Sigmoid colon (tissue), 7 donors: Measurements from ENCODE around the gene STRIP2. TPM values are rescaled to one million over a fixed set of nuclear protein-coding genes. Genes with fewer than 3 reads are reported as not detected.

Source experiments
- DNase-seq: peaks from one replicate; pipeline ENCODE4 v3.0.0-alpha.2; 2019
- H3K27ac ChIP-seq, 4 donors: fragments of 200-600 bp; sonication (generic); one replicate each; pipeline ENCODE4 v1.5.1; 2016 to 2019; ENCODE audit warnings: mild to moderate bottlenecking in 1 of 4
- H3K27me3 ChIP-seq, 3 donors: fragments of 200-600 bp; sonication (generic); one replicate each; pipeline ENCODE4 v1.5.1; 2019; ENCODE audit warnings: mild to moderate bottlenecking in 1 of 3
- H3K36me3 ChIP-seq, 4 donors: fragments of 200-600 bp; sonication (generic); one replicate each; pipeline ENCODE4 v1.5.1; 2016 to 2019
- H3K4me1 ChIP-seq, 4 donors: fragments of 200-600 bp; sonication (generic); one replicate each; pipeline ENCODE4 v1.5.1; 2017 to 2019
- H3K4me3 ChIP-seq, 4 donors: fragments of 200-600 bp; sonication (generic); one replicate each; pipeline ENCODE4 v1.5.1; 2017 to 2019; ENCODE audit warnings: mild to moderate bottlenecking in 2 of 4, moderate library complexity in 1 of 4
- H3K9me3 ChIP-seq, 4 donors: fragments of 200-600 bp in 3 of 4; sonication (generic) in 3 of 4; one replicate each; pipeline versions ENCODE4 v1.5.1 to v1.6.1; 2013 to 2019
- EP300 ChIP-seq, 4 donors: sonication (generic); formaldehyde crosslinking; IDR thresholded peaks; one replicate each; pipeline ENCODE4 v1.6.1; 2017; ENCODE audit warnings: antibody characterized with exemption in 4 of 4
- POLR2A ChIP-seq, 2 donors: fragments of 450-650 bp; IDR thresholded peaks; one replicate each; pipeline ENCODE4 v1.6.1; 2016; ENCODE audit warnings: antibody characterized with exemption in 2 of 2, mild to moderate bottlenecking in 2 of 2, moderate library complexity in 2 of 2
- POLR2AphosphoS5 ChIP-seq, 4 donors: sonication (generic); formaldehyde crosslinking; IDR thresholded peaks; one replicate each; pipeline ENCODE4 v1.6.1; 2017; ENCODE audit warnings: antibody characterized with exemption in 4 of 4
- WGBS, 2 donors: extraction: QIAGEN DNeasy Blood & Tissue Kit; methylation state at CpG; one replicate each; pipeline ENCODE4 v1.1.7; 2013; 5-methylcytosine and 5-hydroxymethylcytosine counted together
- intact Hi-C: fragments of 100-400 bp; cut with DNase I; formaldehyde crosslinking; loops from one replicate; pipeline ENCODE4 v1.15.1; 2023
- polyA plus RNA-seq, 3 donors: library from polyadenylated mRNA; stranded (reverse); fragments of 200-250 nt; gene quantifications; one replicate each; pipeline ENCODE4 v1.2.3, GENCODE V29; 2013
- total RNA-seq, 4 donors: library from RNA; depleted of rRNA; stranded (reverse); fragments of >200 nt; gene quantifications; one replicate each; pipeline ENCODE4 v1.1.0, GENCODE V29; 2016
- TF ChIP-seq, protein P1 (sequence below), 4 experiments: fragments of 450-650 bp in 3 of 4; fragments of 200-600 bp in 1 of 4; IDR thresholded peaks; one replicate each; pipeline ENCODE4 v1.5.1; 2016 to 2019; ENCODE audit warnings: antibody characterized with exemption in 4 of 4, mild to moderate bottlenecking in 3 of 4, moderate library complexity in 2 of 4
- donor health status: healthy with polysubstance abuse.
- donor health status: Bipolar disorder and iron deficiency.
- donor health status: healthy.

STRIP2 gene
- total and polyA plus RNA-seq, 7 donors, result 0.49 to 4.4 (median 1.0) TPM; not detected in 1

DNA sequence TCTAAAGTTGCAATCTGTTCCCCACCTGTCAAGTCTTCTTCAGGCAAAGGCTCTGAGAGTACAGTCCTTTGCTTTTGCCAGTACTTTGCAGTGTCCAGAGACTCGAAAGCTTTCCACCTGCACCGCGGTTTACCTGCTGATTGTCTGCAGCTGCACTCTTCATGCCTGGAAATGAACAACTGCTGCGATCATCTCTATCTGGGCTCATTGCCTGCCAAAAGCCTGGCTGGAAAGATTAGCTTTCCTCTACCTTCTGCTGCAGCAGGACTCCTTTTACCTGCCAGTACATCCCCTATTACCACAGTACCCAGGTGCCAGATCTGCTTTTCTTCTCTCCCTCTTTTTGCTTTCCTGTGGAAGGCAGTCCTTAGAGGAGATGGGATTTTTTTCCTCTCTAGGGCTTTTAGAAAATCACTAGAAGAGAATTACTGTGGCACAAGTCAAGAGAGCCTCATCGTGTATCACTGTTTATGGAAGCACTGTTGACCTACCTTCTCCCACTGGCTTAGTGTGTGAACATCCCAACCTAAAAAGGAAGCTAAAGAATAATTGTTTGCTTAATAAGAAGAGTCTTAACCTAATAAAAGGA is 2.2 kb downstream of the STRIP2 start:
- Histone ChIP-seq H3K9me3 (no peaks in the 10 kb centered on the region), H3K27me3 (peaks cover 8 to 33% (median 19%) of the 10 kb centered on the region in 3 donors), H3K4me1 (peaks cover 0 to 22% (median 16%) of the 10 kb centered on the region in 4 donors), H3K36me3 (no peaks in the 10 kb centered on the region), H3K4me3 (no peak overlapping the region), H3K27ac (no peak overlapping the region)
- intact Hi-C loops, result no loop called here
- 90 to 94% methylated on average over 5 of the region's 5 CpGs for WGBS, 2 donors
- no peak for DNase-seq
- TF ChIP-seq POLR2A (IDR thresholded peaks at IDR 0.05) (no peak), POLR2AphosphoS5 (IDR thresholded peaks at IDR 0.05) (no peak), EP300 (IDR thresholded peaks at IDR 0.05) (no peak)
- TF ChIP-seq, protein P1, sequence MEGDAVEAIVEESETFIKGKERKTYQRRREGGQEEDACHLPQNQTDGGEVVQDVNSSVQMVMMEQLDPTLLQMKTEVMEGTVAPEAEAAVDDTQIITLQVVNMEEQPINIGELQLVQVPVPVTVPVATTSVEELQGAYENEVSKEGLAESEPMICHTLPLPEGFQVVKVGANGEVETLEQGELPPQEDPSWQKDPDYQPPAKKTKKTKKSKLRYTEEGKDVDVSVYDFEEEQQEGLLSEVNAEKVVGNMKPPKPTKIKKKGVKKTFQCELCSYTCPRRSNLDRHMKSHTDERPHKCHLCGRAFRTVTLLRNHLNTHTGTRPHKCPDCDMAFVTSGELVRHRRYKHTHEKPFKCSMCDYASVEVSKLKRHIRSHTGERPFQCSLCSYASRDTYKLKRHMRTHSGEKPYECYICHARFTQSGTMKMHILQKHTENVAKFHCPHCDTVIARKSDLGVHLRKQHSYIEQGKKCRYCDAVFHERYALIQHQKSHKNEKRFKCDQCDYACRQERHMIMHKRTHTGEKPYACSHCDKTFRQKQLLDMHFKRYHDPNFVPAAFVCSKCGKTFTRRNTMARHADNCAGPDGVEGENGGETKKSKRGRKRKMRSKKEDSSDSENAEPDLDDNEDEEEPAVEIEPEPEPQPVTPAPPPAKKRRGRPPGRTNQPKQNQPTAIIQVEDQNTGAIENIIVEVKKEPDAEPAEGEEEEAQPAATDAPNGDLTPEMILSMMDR (IDR thresholded peaks at IDR 0.05), result no peak

GRCh38 chr7:129437190-129437589 is 3.0 kb downstream of the STRIP2 start:
- no peak overlapping the region for H3K4me3 ChIP-seq
- no peaks in the 10 kb centered on the region for H3K36me3 ChIP-seq
- H3K9me3 ChIP-seq, result no peaks in the 10 kb centered on the region
- DNase-seq, result no peak
- H3K4me1 ChIP-seq, result peaks cover 0 to 22% (median 16%) of the 10 kb centered on the region in 4 donors
- H3K27ac ChIP-seq, result no peak overlapping the region
- 92 to 96% methylated on average over 5 of the region's 5 CpGs for WGBS, 2 donors
- peaks cover 8 to 27% (median 17%) of the 10 kb centered on the region in 3 donors for H3K27me3 ChIP-seq
- intact Hi-C loops, result no loop called here
- no peak for TF ChIP-seq POLR2AphosphoS5 (IDR thresholded peaks at IDR 0.05)
- TF ChIP-seq POLR2A (IDR thresholded peaks at IDR 0.05), result no peak
- no peak for TF ChIP-seq EP300 (IDR thresholded peaks at IDR 0.05)
- TF ChIP-seq, protein P1 (IDR thresholded peaks at IDR 0.05), result no peak

- WGBS, 2 donors, result 94% methylated on average over 6 of the region's 6 CpGs
- H3K27me3 ChIP-seq, result peaks cover 0 to 16% (median 11%) of the 10 kb centered on the region in 3 donors
- no peak overlapping the region for H3K4me3 ChIP-seq
- H3K9me3 ChIP-seq, result no peaks in the 10 kb centered on the region
- intact Hi-C loops, result no loop called here
- H3K4me1 ChIP-seq, result peaks cover 0 to 19% (median 15%) of the 10 kb centered on the region in 4 donors
- H3K36me3 ChIP-seq, result no peaks in the 10 kb centered on the region
- no peak overlapping the region for H3K27ac ChIP-seq
- DNase-seq, result no peak
- no peak for TF ChIP-seq POLR2AphosphoS5 (IDR thresholded peaks at IDR 0.05)
- no peak for TF ChIP-seq POLR2A (IDR thresholded peaks at IDR 0.05)
- no peak for TF ChIP-seq EP300 (IDR thresholded peaks at IDR 0.05)
- TF ChIP-seq, protein P1 (IDR thresholded peaks at IDR 0.05), result no peak
These were observed 4.1 kb downstream of the STRIP2 start for GRCh38 chr7:129438281-129438838.

DNA sequence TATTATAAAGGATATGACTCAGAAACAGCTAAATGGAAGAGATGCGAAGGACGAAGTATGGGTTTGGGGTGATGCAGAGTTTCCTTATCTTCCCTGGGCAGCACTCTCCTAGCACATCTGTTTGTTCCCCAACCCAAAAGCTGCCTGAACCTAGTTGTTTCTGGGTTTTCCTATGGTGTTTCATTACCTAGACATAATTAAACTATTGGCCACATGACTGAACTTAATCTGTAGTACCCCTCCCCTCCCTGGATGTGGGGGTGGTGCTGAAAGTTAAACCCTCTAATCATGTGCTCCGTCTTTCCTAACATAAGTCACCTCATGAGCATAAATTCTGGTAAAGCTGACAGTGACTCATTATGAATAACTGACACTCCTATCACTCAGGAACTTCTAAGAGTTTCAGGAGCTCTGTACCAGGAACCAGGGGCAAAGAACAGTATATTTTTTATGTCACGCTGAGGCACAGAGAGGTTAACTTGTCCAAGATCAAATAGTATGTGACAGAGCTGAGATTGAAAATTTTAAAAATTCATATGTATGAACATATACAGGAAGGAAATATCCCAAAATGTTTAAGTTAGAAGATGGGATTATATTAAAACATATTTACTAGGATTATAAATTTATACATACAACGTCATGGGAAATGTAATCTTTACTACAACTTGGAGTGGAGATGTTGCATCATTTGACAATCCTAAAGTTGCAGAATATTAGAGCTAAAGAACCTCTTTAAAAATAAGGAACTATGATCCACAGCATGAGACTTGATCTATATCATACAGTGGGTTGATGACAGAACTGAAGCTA is 4.8 kb downstream of the STRIP2 start:
- Histone ChIP-seq H3K36me3 (no peaks in the 10 kb centered on the region), H3K27me3 (peaks cover 0 to 16% (median 11%) of the 10 kb centered on the region in 3 donors), H3K9me3 (no peaks in the 10 kb centered on the region), H3K4me3 (no peak overlapping the region), H3K4me1 (peaks cover 0 to 20% (median 14%) of the 10 kb centered on the region in 4 donors), H3K27ac (no peak overlapping the region)
- intact Hi-C loops, result no loop called here
- no peak for TF ChIP-seq EP300 (IDR thresholded peaks at IDR 0.05)
- TF ChIP-seq, protein P1 (IDR thresholded peaks at IDR 0.05), result no peak
- no peak for TF ChIP-seq POLR2A (IDR thresholded peaks at IDR 0.05)
- no peak for TF ChIP-seq POLR2AphosphoS5 (IDR thresholded peaks at IDR 0.05)
- no peak for DNase-seq
- WGBS, 2 donors, result 77 to 83% methylated on average over 5 of the region's 5 CpGs
